H9 (cell line): ENCODE measurements around the gene ZDHHC1. TPM values are rescaled to one million over a fixed set of nuclear protein-coding genes. Genes with fewer than 3 reads are reported as not detected.
A peak's percentile ranks its signal among the peaks of the same experiment; 100 is the strongest.

Experiments
- DNase-seq: peaks from one replicate; pipeline ENCODE4 v3.0.0-alpha.2; 2017
- H2AFZ ChIP-seq: one replicate; pipeline ENCODE4 v1.6.1; 2013; ENCODE audit warnings: mild to moderate bottlenecking, low read length, control low read depth, moderate library complexity
- H2AK5ac ChIP-seq: 2 replicates; pipeline ENCODE4 v1.6.1; 2013; ENCODE audit warnings: low read length, control low read depth, mixed read lengths; ENCODE audit not compliant: insufficient read length
- H2BK120ac ChIP-seq: one replicate; pipeline ENCODE4 v1.6.1; 2013; ENCODE audit warnings: low read depth, mild to moderate bottlenecking, low read length, control low read depth, inconsistent platforms; ENCODE audit not compliant: poor library complexity, severe bottlenecking
- H2BK12ac ChIP-seq: 2 replicates; pipeline ENCODE4 v1.6.1; 2013; ENCODE audit warnings: low read length, control low read depth, mixed read lengths, low read depth; ENCODE audit not compliant: insufficient read length
- H2BK15ac ChIP-seq: 2 replicates; pipeline ENCODE4 v1.6.1; 2013; ENCODE audit warnings: low read depth, low read length, control low read depth
- H2BK20ac ChIP-seq: one replicate; pipeline ENCODE4 v1.6.1; 2013; ENCODE audit warnings: low read depth, mild to moderate bottlenecking, low read length, control low read depth, inconsistent platforms; ENCODE audit not compliant: poor library complexity, severe bottlenecking
- H2BK5ac ChIP-seq: 2 replicates; pipeline ENCODE4 v1.6.1; 2013; ENCODE audit warnings: low read length, control low read depth, mixed read lengths; ENCODE audit not compliant: insufficient read length
- H3K14ac ChIP-seq: 2 replicates; pipeline ENCODE4 v1.6.1; 2013; ENCODE audit warnings: low read length, control low read depth; ENCODE audit not compliant: insufficient read depth
- H3K18ac ChIP-seq: 2 replicates; pipeline ENCODE4 v1.6.1; 2013; ENCODE audit warnings: low read depth, mild to moderate bottlenecking, mixed read lengths, low read length, control low read depth; ENCODE audit not compliant: insufficient read length
- H3K23ac ChIP-seq: 2 replicates; pipeline ENCODE4 v1.6.1; 2013; ENCODE audit warnings: low read length, control low read depth, mixed read lengths, low read depth; ENCODE audit not compliant: insufficient read length
- H3K23me2 ChIP-seq: 2 replicates; pipeline ENCODE4 v1.6.1; 2013; ENCODE audit warnings: low read depth, mild to moderate bottlenecking, mixed read lengths, low read length, control low read depth; ENCODE audit not compliant: insufficient read length, poor library complexity, severe bottlenecking
- H3K27ac ChIP-seq: 2 replicates; pipeline ENCODE4 v1.5.1; 2013; ENCODE audit warnings: low read length, control low read depth, mixed read lengths, low read depth; ENCODE audit not compliant: insufficient read length
- H3K27me3 ChIP-seq: 2 replicates; pipeline ENCODE4 v1.6.1; 2013; ENCODE audit warnings: low read length, control low read depth, inconsistent platforms; ENCODE audit not compliant: insufficient read depth
- H3K4ac ChIP-seq: 2 replicates; pipeline ENCODE4 v1.6.1; 2013; ENCODE audit warnings: low read depth, mild to moderate bottlenecking, control low read depth, inconsistent platforms, low read length, moderate library complexity
- H3K4me1 ChIP-seq: 2 replicates; pipeline ENCODE4 v1.6.1; 2013; ENCODE audit warnings: low read length, control low read depth, inconsistent platforms; ENCODE audit not compliant: insufficient read depth
- H3K4me2 ChIP-seq: 2 replicates; pipeline ENCODE4 v1.6.1; 2013; ENCODE audit warnings: low read length, control low read depth, mixed read lengths; ENCODE audit not compliant: insufficient read length, insufficient read depth
- H3K56ac ChIP-seq: 2 replicates; pipeline ENCODE4 v1.6.1; 2013; ENCODE audit warnings: low read depth, mild to moderate bottlenecking, mixed read lengths, low read length, control low read depth; ENCODE audit not compliant: insufficient read length
- H3K79me1 ChIP-seq: 2 replicates; pipeline ENCODE4 v1.6.1; 2013; ENCODE audit warnings: low read depth, mild to moderate bottlenecking, moderate library complexity, low read length, control low read depth, inconsistent platforms; ENCODE audit not compliant: insufficient read depth, poor library complexity, severe bottlenecking
- H3K79me2 ChIP-seq: 2 replicates; pipeline ENCODE4 v1.6.1; 2013; ENCODE audit warnings: low read length, control low read depth, inconsistent platforms; ENCODE audit not compliant: insufficient read depth
- H3K9ac ChIP-seq: 2 replicates; pipeline ENCODE4 v1.6.1; 2013; ENCODE audit warnings: low read length, control low read depth, mixed read lengths; ENCODE audit not compliant: insufficient read length; ENCODE audit errors: extremely low read depth
- H3K9me3 ChIP-seq: one replicate; pipeline ENCODE4 v1.6.1; 2013; ENCODE audit warnings: low read depth, low read length, inconsistent platforms; ENCODE audit not compliant: control insufficient read depth
- H3T11ph ChIP-seq: one replicate; pipeline ENCODE4 v1.6.1; 2013; ENCODE audit warnings: mild to moderate bottlenecking, low read length, control low read depth, inconsistent platforms
- H4K20me1 ChIP-seq: one replicate; pipeline ENCODE4 v1.6.1; 2013; ENCODE audit not compliant: control insufficient read depth, insufficient read length, insufficient read depth
- H4K5ac ChIP-seq: 2 replicates; pipeline ENCODE4 v1.6.1; 2013; ENCODE audit warnings: low read depth, mild to moderate bottlenecking, mixed read lengths, low read length, control low read depth; ENCODE audit not compliant: insufficient read length
- H4K8ac ChIP-seq: replicated peaks from 2 replicates; pipeline ENCODE4 v1.6.1; 2013; ENCODE audit warnings: low read length, control low read depth, mixed read lengths, low read depth; ENCODE audit not compliant: insufficient read length
- H4K91ac ChIP-seq: 2 replicates; pipeline ENCODE4 v1.6.1; 2013; ENCODE audit warnings: low read depth, mild to moderate bottlenecking, moderate library complexity, mixed read lengths, low read length, control low read depth; ENCODE audit not compliant: insufficient read length
- H3K27ac Mint-ChIP-seq, 3 experiments: 2 replicates in 2 of 3; 3 replicates in 1 of 3; pipeline ENCODE4 v1.8.0; 2020 to 2021; ENCODE audit warnings: mixed read lengths in 3 of 3, mild to moderate bottlenecking in 1 of 3, moderate library complexity in 1 of 3
- H3K27me3 Mint-ChIP-seq: 2 replicates; pipeline ENCODE4 v1.8.0; 2021; ENCODE audit warnings: low read depth, mild to moderate bottlenecking, moderate library complexity, mixed read lengths
- H3K36me3 Mint-ChIP-seq, 3 experiments: 2 replicates in 2 of 3; 3 replicates in 1 of 3; pipeline ENCODE4 v1.8.0; 2020 to 2021; ENCODE audit warnings: low read depth in 3 of 3, mixed read lengths in 3 of 3; ENCODE audit not compliant: insufficient read depth in 1 of 3
- H3K4me1 Mint-ChIP-seq, 2 experiments: 2 replicates each; pipeline ENCODE4 v1.8.0; 2020; ENCODE audit warnings: mixed read lengths in 2 of 2
- H3K4me3 Mint-ChIP-seq, 2 experiments: 2 replicates in 1 of 2; 3 replicates in 1 of 2; pipeline ENCODE4 v1.8.0; 2020 to 2021; ENCODE audit warnings: mild to moderate bottlenecking in 2 of 2, mixed read lengths in 2 of 2, moderate library complexity in 1 of 2
- H3K9me3 Mint-ChIP-seq, 2 experiments: 2 replicates in 1 of 2; 3 replicates in 1 of 2; pipeline ENCODE4 v1.8.0; 2020; ENCODE audit warnings: mild to moderate bottlenecking in 2 of 2, mixed read lengths in 2 of 2, moderate library complexity in 1 of 2
- WGBS: extraction: QIAGEN DNeasy Blood & Tissue Kit; methylation state at CpG from one replicate; pipeline ENCODE4 v1.1.7; 2013; ENCODE audit warnings: missing lambda C conversion rate, low lambda C conversion rate, mixed read lengths; ENCODE audit not compliant: insufficient read length; ENCODE audit errors: extremely low coverage; 5-methylcytosine and 5-hydroxymethylcytosine counted together
- total RNA-seq: library from RNA; stranded (reverse); gene quantifications from 2 replicates; pipeline ENCODE4 v1.2.1, GENCODE V29; 2021
- TF ChIP-seq, protein P1 (sequence below): fragments of 200-600 bp; sonication (generic); conservative IDR thresholded peaks from 3 replicates; pipeline ENCODE4 v1.8.0; 2021; ENCODE audit warnings: antibody characterized with exemption, mild to moderate bottlenecking

Gene ZDHHC1
- total RNA-seq, 1 experiment from 2014 or later, result 3.7 TPM

DNA sequence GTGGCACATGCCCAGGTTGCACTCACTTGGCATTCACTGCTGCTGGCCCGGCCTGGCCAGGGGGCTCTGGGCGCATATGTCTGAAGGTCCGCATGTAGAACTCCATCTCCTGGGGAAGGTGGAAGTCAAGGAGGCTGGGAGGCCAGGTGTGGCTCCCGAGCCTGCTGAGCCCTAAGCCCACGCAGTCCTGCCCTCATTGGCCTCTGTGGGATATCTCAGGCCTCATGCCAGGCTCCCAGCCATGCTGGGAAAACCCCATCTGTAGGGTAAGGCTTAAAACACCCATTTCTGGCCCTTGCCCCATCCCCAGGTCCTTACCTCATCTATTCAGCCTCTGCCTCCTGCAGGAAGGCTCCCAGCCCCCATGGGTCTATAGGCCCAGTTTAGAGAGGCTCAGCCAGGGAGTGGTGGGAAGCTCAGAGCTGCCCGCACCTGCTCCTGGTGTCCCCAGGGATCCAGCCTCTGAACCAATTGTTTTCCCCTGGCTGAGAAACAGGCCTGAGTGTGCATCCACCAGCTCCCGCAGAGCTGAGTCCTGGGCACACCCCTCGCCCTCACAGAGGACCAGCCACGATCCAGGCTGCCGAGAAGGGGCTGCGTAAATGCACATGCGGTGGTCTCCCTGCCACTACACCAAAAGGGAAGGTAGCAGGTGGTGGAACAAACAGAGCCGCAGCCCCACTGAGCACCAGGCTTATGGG, 20.7 kb downstream of the ZDHHC1 start:
- no peak overlapping the region for H3K27ac ChIP-seq
- no peak overlapping the region for H3K9ac ChIP-seq
- peaks cover 0 to under 1% (median 0%) of the 10 kb centered on the region in 3 experiments; a peak in 1 of 7 replicates for H3K36me3 Mint-ChIP-seq
- peak overlapping the region; percentile 52 for H3K18ac ChIP-seq
- no peak overlapping the region for H2BK20ac ChIP-seq
- no peak overlapping the region for H2AFZ ChIP-seq
- no peak overlapping the region for H4K91ac ChIP-seq
- H3K23ac ChIP-seq, result no peak overlapping the region
- H3K4ac ChIP-seq, result no peak overlapping the region
- no peak for DNase-seq
- peak overlapping the region in 1 of 2 experiments; percentile 50; a peak in 1 of 5 replicates for H3K4me3 Mint-ChIP-seq
- H3K9me3 ChIP-seq, result no peaks in the 10 kb centered on the region
- H3K9me3 Mint-ChIP-seq, result no peaks in the 10 kb centered on the region
- H3K27me3 ChIP-seq, result peaks cover 25% of the 10 kb centered on the region; the same call in 1 of the 2 replicates
- no peak overlapping the region for H2BK12ac ChIP-seq
- no peak overlapping the region for H4K5ac ChIP-seq
- WGBS, result no CpG with 5 or more reads among the region's 13 CpGs
- H3K27ac Mint-ChIP-seq, result no peak overlapping the region
- no peak overlapping the region for H2BK15ac ChIP-seq
- peaks cover 3% of the 10 kb centered on the region for H3K23me2 ChIP-seq
- no peak overlapping the region for H2BK5ac ChIP-seq
- no peak overlapping the region for H2AK5ac ChIP-seq
- no peak overlapping the region for H4K8ac ChIP-seq
- peaks cover 16 to 36% of the 10 kb centered on the region in 2 experiments for H3K4me1 Mint-ChIP-seq
- H3K56ac ChIP-seq, result no peak overlapping the region
- H3K4me1 ChIP-seq, result no peaks in the 10 kb centered on the region
- H3K14ac ChIP-seq, result 0 out of 2 replicates have a peak overlapping the region, but pooled peaks have one; percentile 38
- H4K20me1 ChIP-seq, result peaks cover 2% of the 10 kb centered on the region
- H3T11ph ChIP-seq, result no peak overlapping the region
- no peaks in the 10 kb centered on the region for H3K79me2 ChIP-seq
- no peak overlapping the region for H3K4me2 ChIP-seq
- H3K27me3 Mint-ChIP-seq, result peaks cover 71% of the 10 kb centered on the region
- no peaks in the 10 kb centered on the region for H3K79me1 ChIP-seq
- TF ChIP-seq, protein P1, sequence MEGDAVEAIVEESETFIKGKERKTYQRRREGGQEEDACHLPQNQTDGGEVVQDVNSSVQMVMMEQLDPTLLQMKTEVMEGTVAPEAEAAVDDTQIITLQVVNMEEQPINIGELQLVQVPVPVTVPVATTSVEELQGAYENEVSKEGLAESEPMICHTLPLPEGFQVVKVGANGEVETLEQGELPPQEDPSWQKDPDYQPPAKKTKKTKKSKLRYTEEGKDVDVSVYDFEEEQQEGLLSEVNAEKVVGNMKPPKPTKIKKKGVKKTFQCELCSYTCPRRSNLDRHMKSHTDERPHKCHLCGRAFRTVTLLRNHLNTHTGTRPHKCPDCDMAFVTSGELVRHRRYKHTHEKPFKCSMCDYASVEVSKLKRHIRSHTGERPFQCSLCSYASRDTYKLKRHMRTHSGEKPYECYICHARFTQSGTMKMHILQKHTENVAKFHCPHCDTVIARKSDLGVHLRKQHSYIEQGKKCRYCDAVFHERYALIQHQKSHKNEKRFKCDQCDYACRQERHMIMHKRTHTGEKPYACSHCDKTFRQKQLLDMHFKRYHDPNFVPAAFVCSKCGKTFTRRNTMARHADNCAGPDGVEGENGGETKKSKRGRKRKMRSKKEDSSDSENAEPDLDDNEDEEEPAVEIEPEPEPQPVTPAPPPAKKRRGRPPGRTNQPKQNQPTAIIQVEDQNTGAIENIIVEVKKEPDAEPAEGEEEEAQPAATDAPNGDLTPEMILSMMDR, result no peak
- no peak overlapping the region for H2BK120ac ChIP-seq
